HG03108 (cell line): ENCODE data around the gene ZNF32.
A peak's percentile ranks its signal among the peaks of the same experiment; 100 is the strongest.
"Not testable (repeated sequence)": the region's sequence is repeated elsewhere in the genome, so short reads cannot be mapped to it uniquely, and the experiment has no call there.

ENCODE experiments used
- ATAC-seq: cut with Tn5 transposase; IDR thresholded peaks from one replicate; pipeline ENCODE4 v1.9.1; 2021; ENCODE audit warnings: moderate library complexity; ENCODE audit not compliant: unreplicated experiment

The ZNF32 gene

GRCh38 chr10:43635816-43636215, 12.9 kb downstream of the ZNF32 start:
- not testable (repeated sequence) for ATAC-seq

- ATAC-seq = no peak
Observed at GRCh38 chr10:43628956-43629355, 19.7 kb downstream of the ZNF32 start.

GRCh38 chr10:43627942-43628341, 20.7 kb downstream of the ZNF32 start:
- ATAC-seq = no peak

- ATAC-seq = no peak
Observed at GRCh38 chr10:43623351-43623750, 25.3 kb downstream of the ZNF32 start.

DNA sequence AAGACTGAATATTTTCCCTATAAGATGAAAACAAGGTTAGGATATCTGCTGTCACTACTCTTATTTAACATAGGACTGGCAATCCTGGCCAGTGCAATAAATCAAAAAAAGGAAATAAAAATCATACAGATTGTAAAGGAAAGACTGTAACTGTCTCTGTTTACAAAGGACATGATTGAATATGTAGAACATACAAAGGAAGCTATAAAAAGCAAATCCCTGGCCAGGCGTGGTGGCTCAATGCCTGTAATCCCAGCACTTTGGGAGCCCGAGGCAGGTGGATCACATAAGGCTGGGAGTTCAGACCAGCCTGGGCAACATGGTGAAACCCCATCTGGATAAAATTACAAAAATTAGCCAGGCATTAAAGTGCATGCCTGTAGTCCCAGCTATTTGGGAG, 26.6 kb downstream of the ZNF32 start:
- no peak for ATAC-seq

- no peak for ATAC-seq
Observed at GRCh38 chr10:43619368-43619767, 29.3 kb downstream of the ZNF32 start.

DNA sequence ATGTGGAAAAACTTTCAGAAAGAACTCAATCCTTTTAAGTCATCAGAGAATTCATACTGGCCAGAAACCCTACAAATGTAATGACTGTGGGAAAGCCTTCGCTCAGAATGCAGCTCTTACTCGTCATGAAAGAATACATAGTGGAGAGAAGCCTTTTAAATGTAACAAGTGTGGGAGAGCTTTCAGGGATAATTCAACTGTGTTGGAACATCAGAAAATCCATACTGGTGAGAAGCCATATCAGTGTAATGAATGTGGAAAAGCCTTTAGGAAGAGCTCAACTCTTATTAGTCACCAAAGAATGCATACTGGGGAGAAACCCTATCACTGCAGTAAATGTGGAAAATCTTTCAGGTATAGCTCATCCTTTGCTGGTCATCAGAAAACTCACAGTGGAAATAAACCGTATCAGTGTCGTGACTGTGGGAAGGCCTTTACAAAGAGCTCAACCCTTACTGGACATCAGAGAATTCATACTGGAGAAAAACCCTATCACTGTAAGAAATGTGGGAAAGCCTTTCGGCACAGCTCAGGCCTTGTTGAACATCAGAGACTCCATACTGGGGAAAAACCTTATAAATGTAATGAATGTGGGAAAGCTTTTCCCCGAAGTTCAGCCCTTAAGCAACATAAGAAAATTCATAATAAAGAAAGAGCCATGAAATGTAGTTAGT, 31.8 kb downstream of the ZNF32 start:
- no peak for ATAC-seq

GRCh38 chr10:43610636-43611035, 38.0 kb downstream of the ZNF32 start:
- ATAC-seq = no peak

GRCh38 chr10:43607199-43607573, 41.5 kb downstream of the ZNF32 start:
- no peak for ATAC-seq

- ATAC-seq = peak; percentile 95
Observed at GRCh38 chr10:43606323-43607198, 42.1 kb downstream of the ZNF32 start, which contains the start of gene ZNF485. TSS of gene ZNF485 (plus strand) at chr10:43606438. CDS start at chr10:43607051, 613 bp downstream.

- no peak for ATAC-seq
Observed at GRCh38 chr10:43605850-43606322, 42.8 kb downstream of the ZNF32 start.

DNA sequence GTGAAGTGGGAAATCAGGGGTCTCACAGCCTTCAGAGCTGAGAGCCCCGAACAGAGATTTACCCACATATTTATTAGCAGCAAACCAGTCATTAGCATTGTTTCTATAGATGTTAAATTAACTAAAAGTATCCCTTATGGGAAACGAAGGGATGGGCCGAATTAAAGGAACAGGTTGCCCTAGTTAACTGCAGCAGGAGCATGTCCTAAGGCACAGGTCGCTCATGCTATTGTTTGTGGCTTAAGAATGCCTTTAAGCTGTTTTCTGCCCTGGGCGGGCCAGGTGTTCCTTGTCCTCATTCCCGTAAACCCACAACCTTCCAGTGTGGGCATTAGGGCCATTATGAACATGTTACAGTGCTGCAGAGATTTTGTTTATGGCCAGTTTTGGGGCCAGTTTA, 47.1 kb downstream of the ZNF32 start:
- not testable (repeated sequence) for ATAC-seq

GRCh38 chr10:43599333-43599732, 49.3 kb downstream of the ZNF32 start:
- ATAC-seq = no peak

- ATAC-seq = no peak
Observed at GRCh38 chr10:43598446-43598845, 50.2 kb downstream of the ZNF32 start.

GRCh38 chr10:43596546-43596945, 52.1 kb downstream of the ZNF32 start:
- no peak for ATAC-seq

GRCh38 chr10:43595739-43596298, 52.9 kb downstream of the ZNF32 start:
- ATAC-seq = peak; percentile 39

DNA sequence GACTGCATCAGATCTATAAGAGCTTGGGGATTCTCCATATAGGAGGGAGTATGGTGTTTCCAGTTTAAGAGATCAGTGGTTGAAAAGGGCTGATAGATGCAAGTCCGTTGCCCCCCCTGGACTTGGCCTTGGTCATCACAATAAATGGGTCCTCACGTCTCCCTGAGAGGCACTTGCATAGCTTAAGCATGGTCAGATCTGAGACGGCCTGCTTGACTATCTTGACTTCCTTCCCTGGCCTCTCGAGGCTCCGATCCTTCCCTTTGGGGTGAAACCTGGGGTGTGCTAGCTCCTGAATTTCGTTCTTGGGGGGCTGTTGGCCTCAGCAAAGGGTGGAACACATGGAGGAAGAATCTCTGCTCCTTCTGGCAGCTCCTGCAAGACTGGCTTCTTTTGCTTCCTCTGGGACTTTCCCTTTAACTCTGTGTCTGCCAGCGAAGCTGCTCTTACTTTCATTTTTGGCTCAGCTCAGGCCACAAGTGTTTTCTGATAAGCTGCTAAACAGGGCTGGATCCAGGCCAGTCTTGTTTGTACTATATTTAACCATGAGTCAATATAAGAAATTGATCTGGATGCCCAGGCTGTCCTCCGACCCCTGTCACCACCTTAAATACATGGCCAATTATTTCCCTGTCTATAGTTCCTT, 53.6 kb downstream of the ZNF32 start:
- peak; percentile 91 for ATAC-seq
